Measurements from ENCODE around the gene PHF21A.

PHF21A gene

DNA sequence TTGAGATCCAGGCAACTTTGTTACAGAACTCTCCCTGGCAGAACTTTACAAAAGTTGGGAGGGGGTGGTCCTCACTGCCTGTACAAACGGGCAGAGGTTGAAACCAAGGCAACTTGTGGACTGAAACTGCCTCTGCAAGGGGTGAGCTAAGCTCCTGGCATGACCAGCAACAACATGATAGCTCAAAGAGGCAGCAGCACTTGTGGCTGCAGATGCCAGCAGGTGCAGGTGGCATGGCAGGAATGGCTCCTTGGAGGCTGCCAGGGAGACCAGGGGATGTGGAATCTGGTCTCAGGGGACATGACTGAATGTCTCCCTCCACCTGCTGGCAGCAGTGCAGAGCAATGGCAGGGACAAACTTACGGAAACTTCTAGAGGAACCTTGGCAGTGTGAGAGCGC, 38.8 kb upstream of the PHF21A start:
- H3K27me3 ChIP-seq (ENCODE audit: control insufficient read depth in 1 of 2, insufficient read depth in 1 of 2, low read length in 2 of 2): peaks cover 33 to 57% of the 10 kb centered on the region in 2 experiments
- H3K9ac ChIP-seq (ENCODE audit: low read length): no peak overlapping the region
- no peak overlapping the region for H2BK120ac ChIP-seq (ENCODE audit: low read depth, low read length)
- no peak overlapping the region for H3K27ac ChIP-seq (ENCODE audit: low read length, poor library complexity, severe bottlenecking)
- H2BK15ac ChIP-seq (ENCODE audit: low read depth, poor library complexity, severe bottlenecking): no peak overlapping the region
- WGBS: 58% methylated on average over 3 of the region's 3 CpGs
- H3K14ac ChIP-seq (ENCODE audit: low read length in 2 of 2): peak overlapping the region in 1 of 2 experiments; percentile 55
- no peaks in the 10 kb centered on the region for H3K9me3 ChIP-seq (ENCODE audit: control insufficient read depth, low read length)
- H2AK5ac ChIP-seq (ENCODE audit: low read length, severe bottlenecking): no peak overlapping the region
- no peak overlapping the region for H2AFZ ChIP-seq (ENCODE audit: low read depth, low read length)
- H3K23ac ChIP-seq (ENCODE audit: low read length in 2 of 2): peak overlapping the region in 1 of 2 experiments; percentile 83
- H3K4me1 ChIP-seq (ENCODE audit: control insufficient read depth, insufficient read depth, low read depth, low read length): peaks cover 1% of the 10 kb centered on the region
- H3K79me1 ChIP-seq (replicated peaks; ENCODE audit: low read length, poor library complexity, severe bottlenecking): no peaks in the 10 kb centered on the region
- no peak overlapping the region for H4K91ac ChIP-seq (ENCODE audit: low read length)
- no peaks in the 10 kb centered on the region for H3K36me3 ChIP-seq (ENCODE audit: control insufficient read depth in 1 of 2, insufficient read depth in 2 of 2, low read depth in 1 of 2, low read length in 2 of 2)
- H3K4ac ChIP-seq (ENCODE audit: low read depth in 1 of 2, low read length in 2 of 2): no peak overlapping the region
- H3K4me2 ChIP-seq (ENCODE audit: low read length, poor library complexity, severe bottlenecking): no peak overlapping the region
- DNase-seq: no peak
- H2BK12ac ChIP-seq (ENCODE audit: low read length in 2 of 2): no peak overlapping the region
- H4K8ac ChIP-seq (ENCODE audit: low read length): no peak overlapping the region
- H3K18ac ChIP-seq (ENCODE audit: low read depth in 1 of 2, low read length in 2 of 2): no peak overlapping the region
- H3K4me3 ChIP-seq (ENCODE audit: insufficient read depth in 1 of 2, low read depth in 1 of 2, low read length in 2 of 2): no peak overlapping the region
- no peak overlapping the region for H2BK5ac ChIP-seq (ENCODE audit: low read depth, low read length, poor library complexity, severe bottlenecking)

DNA sequence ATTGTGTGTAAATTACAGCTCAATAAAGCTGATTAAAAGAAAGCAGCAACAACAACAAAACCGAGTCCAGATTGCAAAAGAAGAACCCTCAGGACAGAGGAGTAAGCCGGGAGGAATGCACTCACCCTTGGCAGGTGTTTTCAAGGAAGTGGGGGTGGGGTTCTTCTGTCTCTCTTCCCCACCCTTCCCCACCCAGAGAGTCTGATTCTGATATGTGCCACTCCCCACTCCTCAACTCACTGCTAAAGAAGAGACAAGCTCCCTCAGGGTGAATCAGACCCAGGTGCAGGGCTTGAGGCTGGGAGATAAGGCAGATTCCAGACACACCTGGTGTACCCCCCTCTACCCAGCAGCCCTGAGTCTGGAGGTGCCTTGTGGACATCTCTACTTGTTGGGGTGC, 38.4 kb upstream of the PHF21A start:
- no peak overlapping the region for H3K4me2 ChIP-seq (ENCODE audit: low read length, poor library complexity, severe bottlenecking)
- no peaks in the 10 kb centered on the region for H3K79me1 ChIP-seq (replicated peaks; ENCODE audit: low read length, poor library complexity, severe bottlenecking)
- no peak overlapping the region for H2BK5ac ChIP-seq (ENCODE audit: low read depth, low read length, poor library complexity, severe bottlenecking)
- peaks cover 1% of the 10 kb centered on the region for H3K4me1 ChIP-seq (ENCODE audit: control insufficient read depth, insufficient read depth, low read depth, low read length)
- no peak overlapping the region for H3K14ac ChIP-seq (ENCODE audit: low read length in 2 of 2)
- 60% methylated on average over 2 of the region's 2 CpGs for whole genome bisulfite sequencing
- H4K91ac ChIP-seq (ENCODE audit: low read length): no peak overlapping the region
- no peak overlapping the region for H2BK120ac ChIP-seq (ENCODE audit: low read depth, low read length)
- no peak overlapping the region for H2BK15ac ChIP-seq (ENCODE audit: low read depth, poor library complexity, severe bottlenecking)
- H2AK5ac ChIP-seq (ENCODE audit: low read length, severe bottlenecking): no peak overlapping the region
- peaks cover 29 to 52% of the 10 kb centered on the region in 2 experiments for H3K27me3 ChIP-seq (ENCODE audit: control insufficient read depth in 1 of 2, insufficient read depth in 1 of 2, low read length in 2 of 2)
- H3K23ac ChIP-seq (ENCODE audit: low read length in 2 of 2): no peak overlapping the region
- H3K4ac ChIP-seq (ENCODE audit: low read depth in 1 of 2, low read length in 2 of 2): no peak overlapping the region
- H4K8ac ChIP-seq (ENCODE audit: low read length): no peak overlapping the region
- H3K18ac ChIP-seq (ENCODE audit: low read depth in 1 of 2, low read length in 2 of 2): no peak overlapping the region
- H3K36me3 ChIP-seq (ENCODE audit: control insufficient read depth in 1 of 2, insufficient read depth in 2 of 2, low read depth in 1 of 2, low read length in 2 of 2): no peaks in the 10 kb centered on the region
- no peak for DNase-seq
- H3K9me3 ChIP-seq (ENCODE audit: control insufficient read depth, low read length): no peaks in the 10 kb centered on the region
- no peak overlapping the region for H3K4me3 ChIP-seq (ENCODE audit: insufficient read depth in 1 of 2, low read depth in 1 of 2, low read length in 2 of 2)
- H3K9ac ChIP-seq (ENCODE audit: low read length): no peak overlapping the region
- no peak overlapping the region for H2AFZ ChIP-seq (ENCODE audit: low read depth, low read length)
- no peak overlapping the region for H2BK12ac ChIP-seq (ENCODE audit: low read length in 2 of 2)
- H3K27ac ChIP-seq (ENCODE audit: low read length, poor library complexity, severe bottlenecking): no peak overlapping the region

- Histone ChIP-seq H3K18ac (ENCODE audit: low read depth in 1 of 2, low read length in 2 of 2) (no peak overlapping the region), H3K79me1 (replicated peaks; ENCODE audit: low read length, poor library complexity, severe bottlenecking) (no peaks in the 10 kb centered on the region), H3K27me3 (ENCODE audit: control insufficient read depth in 1 of 2, insufficient read depth in 1 of 2, low read length in 2 of 2) (peaks cover 19 to 21% of the 10 kb centered on the region in 2 experiments), H3K4me1 (ENCODE audit: control insufficient read depth, insufficient read depth, low read depth, low read length) (peaks cover 2% of the 10 kb centered on the region), H2BK5ac (ENCODE audit: low read depth, low read length, poor library complexity, severe bottlenecking) (no peak overlapping the region), H3K14ac (ENCODE audit: low read length in 2 of 2) (no peak overlapping the region), H3K36me3 (ENCODE audit: control insufficient read depth in 1 of 2, insufficient read depth in 2 of 2, low read depth in 1 of 2, low read length in 2 of 2) (no peaks in the 10 kb centered on the region), H2BK12ac (ENCODE audit: low read length in 2 of 2) (no peak overlapping the region), H3K4me3 (ENCODE audit: insufficient read depth in 1 of 2, low read depth in 1 of 2, low read length in 2 of 2) (no peak overlapping the region), H3K27ac (ENCODE audit: low read length, poor library complexity, severe bottlenecking) (no peak overlapping the region), H3K4ac (ENCODE audit: low read depth in 1 of 2, low read length in 2 of 2) (no peak overlapping the region), H4K91ac (ENCODE audit: low read length) (no peak overlapping the region), H3K9ac (ENCODE audit: low read length) (no peak overlapping the region), H2AFZ (ENCODE audit: low read depth, low read length) (no peak overlapping the region), H2AK5ac (ENCODE audit: low read length, severe bottlenecking) (no peak overlapping the region), H3K23ac (ENCODE audit: low read length in 2 of 2) (no peak overlapping the region), H2BK120ac (ENCODE audit: low read depth, low read length) (no peak overlapping the region), H3K4me2 (ENCODE audit: low read length, poor library complexity, severe bottlenecking) (no peak overlapping the region), H3K9me3 (ENCODE audit: control insufficient read depth, low read length) (peaks cover 3% of the 10 kb centered on the region), H2BK15ac (ENCODE audit: low read depth, poor library complexity, severe bottlenecking) (no peak overlapping the region), H4K8ac (ENCODE audit: low read length) (no peak overlapping the region)
- WGBS: 100% methylated on average over 1 of the region's 4 CpGs
- DNase-seq: no peak
These were observed 28.6 kb upstream of the PHF21A start for GRCh38 chr11:46149826-46150225.

GRCh38 chr11:46149342-46149741, 28.1 kb upstream of the PHF21A start:
- Histone ChIP-seq H3K4me1 (ENCODE audit: control insufficient read depth, insufficient read depth, low read depth, low read length) (peaks cover 4% of the 10 kb centered on the region), H3K9me3 (ENCODE audit: control insufficient read depth, low read length) (peaks cover 3% of the 10 kb centered on the region), H3K27me3 (ENCODE audit: control insufficient read depth in 1 of 2, insufficient read depth in 1 of 2, low read length in 2 of 2) (peaks cover 19 to 21% of the 10 kb centered on the region in 2 experiments), H2BK12ac (ENCODE audit: low read length in 2 of 2) (no peak overlapping the region), H3K23ac (ENCODE audit: low read length in 2 of 2) (no peak overlapping the region), H4K8ac (ENCODE audit: low read length) (no peak overlapping the region), H2BK15ac (ENCODE audit: low read depth, poor library complexity, severe bottlenecking) (no peak overlapping the region), H3K4me2 (ENCODE audit: low read length, poor library complexity, severe bottlenecking) (no peak overlapping the region), H3K27ac (ENCODE audit: low read length, poor library complexity, severe bottlenecking) (no peak overlapping the region), H4K91ac (ENCODE audit: low read length) (no peak overlapping the region), H3K4ac (ENCODE audit: low read depth in 1 of 2, low read length in 2 of 2) (no peak overlapping the region), H3K4me3 (ENCODE audit: insufficient read depth in 1 of 2, low read depth in 1 of 2, low read length in 2 of 2) (no peak overlapping the region), H3K14ac (ENCODE audit: low read length in 2 of 2) (no peak overlapping the region), H3K36me3 (ENCODE audit: control insufficient read depth in 1 of 2, insufficient read depth in 2 of 2, low read depth in 1 of 2, low read length in 2 of 2) (no peaks in the 10 kb centered on the region), H3K9ac (ENCODE audit: low read length) (no peak overlapping the region), H3K18ac (ENCODE audit: low read depth in 1 of 2, low read length in 2 of 2) (no peak overlapping the region), H2BK120ac (ENCODE audit: low read depth, low read length) (no peak overlapping the region), H2AFZ (ENCODE audit: low read depth, low read length) (no peak overlapping the region), H2BK5ac (ENCODE audit: low read depth, low read length, poor library complexity, severe bottlenecking) (no peak overlapping the region), H2AK5ac (ENCODE audit: low read length, severe bottlenecking) (no peak overlapping the region), H3K79me1 (replicated peaks; ENCODE audit: low read length, poor library complexity, severe bottlenecking) (no peaks in the 10 kb centered on the region)
- DNase-seq: no peak
- 43% methylated on average over 8 of the region's 11 CpGs for WGBS
